ENCODE results near the gene PHF2. TPM values are rescaled to one million over a fixed set of nuclear protein-coding genes. Genes with fewer than 3 reads are reported as not detected.

PHF2 gene
- total and polyA plus RNA-seq, 4 donors = 10.3 to 32.4 (median 27.9) TPM

DNA sequence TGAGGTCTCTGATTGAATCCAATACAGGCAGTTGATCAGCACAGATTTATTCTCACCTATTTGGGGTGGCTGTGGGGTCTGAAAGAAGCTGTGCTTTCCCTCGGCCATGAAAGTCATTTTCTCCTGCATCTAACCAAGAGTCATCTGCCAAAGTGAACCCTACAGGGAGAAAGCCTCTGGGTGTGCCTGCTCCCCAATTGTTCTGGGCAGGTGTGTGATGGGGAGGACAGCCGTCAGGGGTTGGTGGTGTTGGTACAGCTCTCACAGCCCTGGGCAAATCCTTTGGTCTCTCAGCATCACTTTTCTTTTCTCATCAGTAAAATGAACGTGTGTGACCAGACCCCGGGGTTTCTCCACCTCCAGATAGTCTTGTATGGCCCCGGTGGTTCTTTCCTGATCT is 2.5 kb downstream of the PHF2 start:
- H3K9me3 ChIP-seq (ENCODE audit: control insufficient read depth, low read length) = no peaks in the 10 kb centered on the region
- DNase-seq (no peak), ATAC-seq (ENCODE audit: low FRiP score) (no peak)
- H3K27ac ChIP-seq (ENCODE audit: low read depth in 1 of 2, low read length in 2 of 2) = no peak overlapping the region
- H3K4me3 ChIP-seq (ENCODE audit: low read length in 2 of 2) = no peak overlapping the region
- WGBS, 2 donors = 58 to 68% methylated on average over 5 of the region's 5 CpGs
- H3K36me3 ChIP-seq (ENCODE audit: control insufficient read depth in 1 of 2, insufficient read depth in 2 of 2, low read length in 1 of 2) = no peaks in the 10 kb centered on the region
- H3K27me3 ChIP-seq (ENCODE audit: control insufficient read depth in 1 of 2, insufficient read depth in 2 of 2, low read length in 1 of 2) = no peaks in the 10 kb centered on the region
- H3K4me1 ChIP-seq (ENCODE audit: control insufficient read depth in 1 of 2, insufficient read depth in 2 of 2, low read length in 2 of 2) = no peaks in the 10 kb centered on the region
- intact Hi-C loops (cut with DNase I) = loop anchor here in 1 of 2 donors (10.0 kb wide), 1 partner anchor 444 kb away; the partner anchor contains the start of gene NINJ1

DNA sequence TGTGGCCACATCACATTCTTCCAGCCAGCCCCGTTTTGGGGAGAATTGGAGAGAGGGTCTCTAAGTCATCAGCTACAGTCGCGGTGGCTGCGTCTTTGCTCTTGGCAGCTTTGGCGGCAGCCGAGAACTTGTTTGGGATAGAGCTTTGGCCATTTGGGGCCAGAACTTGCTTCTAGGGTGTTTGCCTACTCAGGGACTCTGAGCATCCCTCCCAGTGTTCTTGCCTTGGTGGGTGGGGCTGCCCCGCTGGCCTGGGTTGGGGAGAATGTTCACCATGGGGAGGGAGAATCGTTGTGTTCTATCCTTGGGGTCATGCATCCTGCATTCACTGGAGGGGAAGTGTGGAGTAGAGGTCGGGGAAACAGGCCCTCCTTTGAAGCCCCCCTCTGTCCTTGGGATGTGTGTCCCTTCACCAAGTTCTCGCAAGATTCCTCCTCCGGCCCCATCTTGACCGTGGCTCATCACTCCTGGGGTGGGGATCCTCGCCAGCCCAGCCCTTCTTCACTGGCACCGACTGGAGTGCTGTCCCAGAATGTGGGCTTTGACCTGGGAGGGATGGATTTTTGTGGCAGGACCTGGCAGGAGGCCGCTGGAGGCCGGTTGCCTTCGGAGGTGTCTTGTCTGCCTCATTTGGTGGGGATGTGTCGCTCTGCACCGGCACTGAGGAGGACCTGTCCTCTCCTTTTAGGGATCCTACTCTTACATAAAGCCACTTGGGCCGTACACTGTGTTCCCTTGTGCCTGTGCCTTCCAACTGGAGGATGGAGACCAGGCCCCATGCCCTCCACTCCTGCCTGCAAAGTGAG is 3.5 kb downstream of the PHF2 start:
- H3K27ac ChIP-seq (ENCODE audit: low read depth in 1 of 2, low read length in 2 of 2) = no peak overlapping the region
- DNase-seq = peak in 1 of 2 donors; percentile 73
- H3K36me3 ChIP-seq (ENCODE audit: control insufficient read depth in 1 of 2, insufficient read depth in 2 of 2, low read length in 1 of 2) = no peaks in the 10 kb centered on the region
- WGBS, 2 donors = 78 to 82% methylated on average over 20 of the region's 20 CpGs
- intact Hi-C loops (cut with DNase I) = loop anchor here in 1 of 2 donors (10.0 kb wide), 1 partner anchor 445 kb away; the partner anchor contains the start of gene NINJ1
- no peaks in the 10 kb centered on the region for H3K9me3 ChIP-seq (ENCODE audit: control insufficient read depth, low read length)
- no peaks in the 10 kb centered on the region for H3K27me3 ChIP-seq (ENCODE audit: control insufficient read depth in 1 of 2, insufficient read depth in 2 of 2, low read length in 1 of 2)
- no peak for ATAC-seq (ENCODE audit: low FRiP score)
- no peak overlapping the region for H3K4me3 ChIP-seq (ENCODE audit: low read length in 2 of 2)
- H3K4me1 ChIP-seq (ENCODE audit: control insufficient read depth in 1 of 2, insufficient read depth in 2 of 2, low read length in 2 of 2) = no peaks in the 10 kb centered on the region

DNA sequence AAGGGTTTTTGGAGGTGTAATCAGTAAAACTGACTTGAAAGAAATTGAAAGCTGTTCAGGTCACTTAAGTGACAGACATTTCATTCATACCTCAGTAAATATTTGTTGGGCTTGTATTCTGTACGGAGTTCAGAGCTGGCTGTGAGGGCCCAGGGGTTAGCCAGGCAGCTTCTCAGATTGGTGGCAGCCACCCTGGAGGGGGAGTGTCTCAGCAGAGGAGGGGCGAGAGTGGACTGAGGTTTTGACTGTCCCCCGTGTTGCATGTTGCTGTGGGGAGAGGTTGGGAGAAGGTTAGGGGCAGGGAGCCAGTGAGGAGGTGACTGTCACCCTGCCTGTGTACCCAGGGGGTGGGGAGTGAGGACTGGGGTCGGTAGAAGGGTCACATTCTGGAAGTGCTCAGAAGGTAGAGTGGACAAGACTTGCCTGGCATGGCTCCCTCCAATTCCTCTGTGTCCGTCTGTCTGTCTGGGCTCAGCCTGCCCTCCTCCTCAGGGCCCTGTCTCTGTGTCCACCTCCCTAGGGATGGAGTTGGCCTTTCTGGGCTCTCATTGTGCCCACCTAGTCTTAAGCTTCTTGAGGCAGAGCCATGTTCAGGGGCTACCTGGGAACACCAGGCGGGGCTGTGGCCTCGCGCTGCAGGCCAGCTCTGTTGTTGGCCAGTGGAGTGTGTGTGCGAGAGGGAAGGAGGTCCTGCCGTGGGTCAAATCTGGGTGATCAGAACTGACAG is 4.4 kb downstream of the PHF2 start:
- intact Hi-C loops (cut with DNase I) = no loop called here
- Histone ChIP-seq H3K27me3 (ENCODE audit: control insufficient read depth in 1 of 2, insufficient read depth in 2 of 2, low read length in 1 of 2) (no peaks in the 10 kb centered on the region), H3K9me3 (ENCODE audit: control insufficient read depth, low read length) (no peaks in the 10 kb centered on the region), H3K27ac (ENCODE audit: low read depth in 1 of 2, low read length in 2 of 2) (no peak overlapping the region), H3K4me3 (ENCODE audit: low read length in 2 of 2) (no peak overlapping the region), H3K36me3 (ENCODE audit: control insufficient read depth in 1 of 2, insufficient read depth in 2 of 2, low read length in 1 of 2) (no peaks in the 10 kb centered on the region), H3K4me1 (ENCODE audit: control insufficient read depth in 1 of 2, insufficient read depth in 2 of 2, low read length in 2 of 2) (no peaks in the 10 kb centered on the region)
- 45 to 49% methylated on average over 10 of the region's 10 CpGs for WGBS, 2 donors
- ATAC-seq (ENCODE audit: low FRiP score) (no peak), DNase-seq (peak; percentile 39 to 55)

DNA sequence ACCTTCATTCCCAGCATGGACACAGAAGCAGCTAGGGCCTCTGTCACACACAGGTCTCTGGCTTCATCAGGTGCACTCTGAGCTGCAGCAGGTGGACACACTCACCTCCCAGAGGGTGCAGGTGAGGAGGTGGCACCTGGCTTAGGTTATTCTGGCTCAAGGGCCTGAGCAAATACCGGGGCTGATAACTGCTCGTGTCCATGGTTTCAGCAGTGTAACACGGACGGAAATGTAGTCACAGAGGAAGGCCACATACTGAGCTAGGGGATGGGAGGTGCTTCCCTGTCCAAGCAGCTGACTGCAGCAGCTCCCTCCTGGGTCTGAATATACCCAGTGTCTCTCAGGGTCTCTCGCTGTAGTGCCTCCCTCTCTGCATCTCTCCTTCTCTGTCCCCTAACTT is 5.7 kb downstream of the PHF2 start:
- 38 to 44% methylated on average over 5 of the region's 5 CpGs for WGBS, 2 donors
- no peaks in the 10 kb centered on the region for H3K4me1 ChIP-seq (ENCODE audit: control insufficient read depth in 1 of 2, insufficient read depth in 2 of 2, low read length in 2 of 2)
- DNase-seq = peak; percentile 11 to 13
- no peaks in the 10 kb centered on the region for H3K36me3 ChIP-seq (ENCODE audit: control insufficient read depth in 1 of 2, insufficient read depth in 2 of 2, low read length in 1 of 2)
- no peak overlapping the region for H3K27ac ChIP-seq (ENCODE audit: low read depth in 1 of 2, low read length in 2 of 2)
- ATAC-seq (ENCODE audit: low FRiP score) = no peak
- no peak overlapping the region for H3K4me3 ChIP-seq (ENCODE audit: low read length in 2 of 2)
- H3K27me3 ChIP-seq (ENCODE audit: control insufficient read depth in 1 of 2, insufficient read depth in 2 of 2, low read length in 1 of 2) = no peaks in the 10 kb centered on the region
- no peaks in the 10 kb centered on the region for H3K9me3 ChIP-seq (ENCODE audit: control insufficient read depth, low read length)
- intact Hi-C loops (cut with DNase I) = no loop called here

DNA sequence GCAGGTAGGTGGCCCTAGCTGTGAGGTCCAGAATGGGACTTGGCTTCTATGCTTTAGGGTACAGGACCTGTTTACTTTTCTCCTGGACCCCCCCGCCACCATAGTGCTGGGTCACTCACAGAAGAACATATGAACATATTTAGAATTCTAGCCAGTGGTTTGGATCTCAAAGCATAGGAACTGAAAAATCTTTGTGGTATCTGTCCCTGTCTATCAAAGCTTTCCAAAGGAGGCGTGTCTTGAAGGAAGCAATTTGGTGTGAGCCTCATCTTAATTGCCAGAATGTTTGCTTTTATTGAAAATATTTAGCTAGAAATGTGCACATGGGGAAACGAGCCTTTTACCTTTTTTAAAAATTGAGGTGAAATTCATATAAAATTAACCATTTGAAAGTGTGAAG is 6.2 kb downstream of the PHF2 start:
- Histone ChIP-seq H3K36me3 (ENCODE audit: control insufficient read depth in 1 of 2, insufficient read depth in 2 of 2, low read length in 1 of 2) (no peaks in the 10 kb centered on the region), H3K27ac (ENCODE audit: low read depth in 1 of 2, low read length in 2 of 2) (no peak overlapping the region), H3K4me1 (ENCODE audit: control insufficient read depth in 1 of 2, insufficient read depth in 2 of 2, low read length in 2 of 2) (no peaks in the 10 kb centered on the region), H3K9me3 (ENCODE audit: control insufficient read depth, low read length) (no peaks in the 10 kb centered on the region), H3K4me3 (ENCODE audit: low read length in 2 of 2) (no peak overlapping the region), H3K27me3 (ENCODE audit: control insufficient read depth in 1 of 2, insufficient read depth in 2 of 2, low read length in 1 of 2) (no peaks in the 10 kb centered on the region)
- intact Hi-C loops (cut with DNase I) = no loop called here
- DNase-seq (peak; percentile 2 to 37), ATAC-seq (ENCODE audit: low FRiP score) (no peak)
- WGBS, 2 donors = 70 to 71% methylated on average over 3 of the region's 3 CpGs

DNA sequence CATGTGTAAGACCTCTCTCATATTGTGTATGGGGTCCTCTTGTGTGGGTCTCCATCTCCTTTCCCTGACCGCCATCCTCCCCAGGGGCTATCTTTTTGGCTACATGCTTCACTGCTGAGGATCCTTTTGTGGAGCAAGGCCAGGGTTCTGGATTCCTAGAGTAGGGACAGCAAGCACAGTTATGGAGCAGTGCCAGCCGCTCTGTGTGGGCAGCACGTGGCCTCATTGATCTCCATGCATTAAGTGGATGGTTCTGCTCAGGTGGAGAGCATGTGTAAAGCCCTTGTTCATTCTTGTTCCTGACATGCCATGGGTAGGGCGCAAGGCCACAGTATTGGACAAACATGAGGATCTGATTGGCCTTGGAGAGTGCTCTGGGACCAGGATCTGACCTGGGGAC is 8.9 kb downstream of the PHF2 start:
- intact Hi-C loops (cut with DNase I) = no loop called here
- no peak for ATAC-seq (ENCODE audit: low FRiP score)
- Histone ChIP-seq H3K9me3 (ENCODE audit: control insufficient read depth, low read length) (no peaks in the 10 kb centered on the region), H3K4me3 (ENCODE audit: low read length in 2 of 2) (no peak overlapping the region), H3K36me3 (ENCODE audit: control insufficient read depth in 1 of 2, insufficient read depth in 2 of 2, low read length in 1 of 2) (no peaks in the 10 kb centered on the region), H3K4me1 (ENCODE audit: control insufficient read depth in 1 of 2, insufficient read depth in 2 of 2, low read length in 2 of 2) (no peaks in the 10 kb centered on the region), H3K27me3 (ENCODE audit: control insufficient read depth in 1 of 2, insufficient read depth in 2 of 2, low read length in 1 of 2) (no peaks in the 10 kb centered on the region), H3K27ac (ENCODE audit: low read depth in 1 of 2, low read length in 2 of 2) (no peak overlapping the region)
- 95 to 99% methylated on average over 4 of the region's 4 CpGs for WGBS, 2 donors
- DNase-seq = peak in 1 of 2 donors; percentile 15

DNA sequence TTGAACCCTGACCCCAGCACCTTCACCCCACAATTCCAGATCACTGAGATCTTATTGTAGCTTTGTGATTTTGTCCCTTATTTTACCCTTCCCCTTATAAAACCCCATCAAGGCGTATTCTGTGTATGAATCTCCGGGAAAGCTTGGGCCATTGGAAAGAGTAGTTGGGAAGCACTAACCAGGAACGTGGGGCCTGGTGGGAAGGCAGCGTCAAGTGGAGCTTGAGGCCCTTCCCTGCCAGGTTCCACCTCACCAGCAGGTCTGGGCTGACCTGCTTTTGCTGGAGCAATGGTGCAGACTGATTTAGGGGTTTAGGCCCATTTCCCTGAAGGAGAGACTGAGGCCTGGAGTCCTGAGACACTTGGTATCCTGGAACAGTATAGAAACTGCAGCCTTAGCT is 9.3 kb downstream of the PHF2 start:
- no peaks in the 10 kb centered on the region for H3K27me3 ChIP-seq (ENCODE audit: control insufficient read depth in 1 of 2, insufficient read depth in 2 of 2, low read length in 1 of 2)
- intact Hi-C loops (cut with DNase I) = no loop called here
- DNase-seq (no peak), ATAC-seq (ENCODE audit: low FRiP score) (no peak)
- no peak overlapping the region for H3K4me3 ChIP-seq (ENCODE audit: low read length in 2 of 2)
- H3K36me3 ChIP-seq (ENCODE audit: control insufficient read depth in 1 of 2, insufficient read depth in 2 of 2, low read length in 1 of 2) = no peaks in the 10 kb centered on the region
- H3K4me1 ChIP-seq (ENCODE audit: control insufficient read depth in 1 of 2, insufficient read depth in 2 of 2, low read length in 2 of 2) = no peaks in the 10 kb centered on the region
- 97 to 98% methylated on average over 4 of the region's 4 CpGs for WGBS, 2 donors
- no peaks in the 10 kb centered on the region for H3K9me3 ChIP-seq (ENCODE audit: control insufficient read depth, low read length)
- H3K27ac ChIP-seq (ENCODE audit: low read depth in 1 of 2, low read length in 2 of 2) = no peak overlapping the region

DNA sequence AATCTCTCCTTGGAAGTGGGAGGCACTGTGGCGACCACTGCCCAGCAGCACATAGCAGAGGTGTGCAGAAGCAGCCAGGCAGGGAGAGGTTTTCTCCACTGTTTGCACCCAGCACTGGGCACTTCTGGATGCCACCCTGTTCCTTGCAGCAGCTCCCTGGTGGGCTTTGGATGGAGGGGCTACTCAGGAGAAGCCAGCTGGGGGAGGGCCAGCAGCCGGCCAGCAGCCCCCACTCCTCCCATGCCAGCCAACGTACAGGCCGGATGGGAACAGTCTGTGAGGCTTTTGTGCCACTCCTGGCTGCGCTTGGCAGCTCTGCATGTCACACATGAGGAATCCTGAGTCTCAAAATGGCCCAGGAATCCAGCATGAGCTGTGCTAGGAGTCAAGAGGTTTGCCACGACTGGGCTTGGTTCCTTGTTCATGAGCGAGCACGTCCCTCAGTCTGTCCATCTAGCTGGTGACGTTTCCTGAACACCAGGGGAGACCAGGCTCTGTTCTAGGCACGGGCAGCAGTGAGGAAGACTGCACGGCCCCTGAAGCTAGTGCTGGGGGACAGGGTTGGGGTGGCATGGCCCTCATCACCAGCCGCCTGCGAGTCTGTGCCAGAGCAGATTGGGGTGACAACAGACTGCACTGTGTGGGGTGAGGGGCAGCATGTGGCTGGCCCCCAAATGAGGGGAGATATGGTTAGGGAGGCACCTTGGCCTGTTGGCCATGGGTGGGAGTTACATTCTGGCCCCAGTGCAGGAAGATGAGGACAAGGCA is 10.1 kb downstream of the PHF2 start:
- Histone ChIP-seq H3K9me3 (ENCODE audit: control insufficient read depth, low read length) (no peaks in the 10 kb centered on the region), H3K27ac (ENCODE audit: low read depth in 1 of 2, low read length in 2 of 2) (no peak overlapping the region), H3K4me3 (ENCODE audit: low read length in 2 of 2) (no peak overlapping the region), H3K36me3 (ENCODE audit: control insufficient read depth in 1 of 2, insufficient read depth in 2 of 2, low read length in 1 of 2) (no peaks in the 10 kb centered on the region), H3K4me1 (ENCODE audit: control insufficient read depth in 1 of 2, insufficient read depth in 2 of 2, low read length in 2 of 2) (no peaks in the 10 kb centered on the region), H3K27me3 (ENCODE audit: control insufficient read depth in 1 of 2, insufficient read depth in 2 of 2, low read length in 1 of 2) (no peaks in the 10 kb centered on the region)
- DNase-seq (peak; percentile 37 to 43), ATAC-seq (ENCODE audit: low FRiP score) (no peak)
- 40 to 72% methylated on average over 13 of the region's 13 CpGs for WGBS, 2 donors
- intact Hi-C loops (cut with DNase I) = no loop called here

Data from aorta (tissue), 5 donors.